GM19351 (cell line): ENCODE data around the gene THTPA.
"Not testable (repeated sequence)": the region's sequence is repeated elsewhere in the genome, so short reads cannot be mapped to it uniquely, and the experiment has no call there.

ENCODE experiments used
- ATAC-seq: cut with Tn5 transposase; IDR thresholded peaks from one replicate; pipeline ENCODE4 v1.9.1; 2021; ENCODE audit warnings: mild to moderate bottlenecking, moderate library complexity; ENCODE audit not compliant: unreplicated experiment

The THTPA gene

GRCh38 chr14:23582906-23583760, 27.1 kb downstream of the THTPA start:
- ATAC-seq, result no peak

GRCh38 chr14:23583761-23584526, 27.9 kb downstream of the THTPA start:
- ATAC-seq, result not testable (repeated sequence)

- not testable (repeated sequence) for ATAC-seq
Measured at GRCh38 chr14:23584527-23585203, 28.6 kb downstream of the THTPA start.

GRCh38 chr14:23588884-23589598, 33.0 kb downstream of the THTPA start:
- peak; percentile 94 for ATAC-seq

- ATAC-seq, result no peak
Measured at GRCh38 chr14:23589606-23590005, 33.5 kb downstream of the THTPA start.

- no peak for ATAC-seq
Measured at GRCh38 chr14:23590198-23590597, 34.1 kb downstream of the THTPA start.

GRCh38 chr14:23594191-23594590, 38.1 kb downstream of the THTPA start:
- ATAC-seq, result not testable (repeated sequence)

- ATAC-seq, result no peak
Measured at GRCh38 chr14:23600322-23600707, 44.2 kb downstream of the THTPA start.

GRCh38 chr14:23600806-23601205, 44.7 kb downstream of the THTPA start:
- ATAC-seq, result no peak

GRCh38 chr14:23601424-23601823, 45.4 kb downstream of the THTPA start:
- ATAC-seq, result no peak

GRCh38 chr14:23601845-23602180, 45.7 kb downstream of the THTPA start:
- no peak for ATAC-seq

- ATAC-seq, result no peak
Measured at GRCh38 chr14:23602181-23603095, 46.4 kb downstream of the THTPA start.

GRCh38 chr14:23603103-23603502, 47.0 kb downstream of the THTPA start:
- no peak for ATAC-seq

- ATAC-seq, result no peak
Measured at GRCh38 chr14:23604148-23604547, 48.1 kb downstream of the THTPA start.

GRCh38 chr14:23604675-23605170, 48.7 kb downstream of the THTPA start:
- no peak for ATAC-seq

GRCh38 chr14:23605931-23606585, 50.0 kb downstream of the THTPA start:
- peak; percentile 80 for ATAC-seq

- ATAC-seq, result no peak
Measured at GRCh38 chr14:23608454-23608853, 52.4 kb downstream of the THTPA start.

GRCh38 chr14:23609001-23609400, 52.9 kb downstream of the THTPA start:
- no peak for ATAC-seq

GRCh38 chr14:23609411-23610089, 53.5 kb downstream of the THTPA start:
- ATAC-seq, result not testable (repeated sequence)
